Thoracic aorta (tissue), 2 donors: ENCODE data around the gene CD40LG. TPM values are rescaled to one million over a fixed set of nuclear protein-coding genes. Genes with fewer than 3 reads are reported as not detected.

Experiments used
- ATAC-seq: fragments of 150-250 bp; one replicate; pipeline ENCODE4 v1.8.0; 2017; ENCODE audit warnings: low read depth; ENCODE audit not compliant: insufficient number of reproducible peaks, low FRiP score
- DNase-seq: peaks from one replicate; pipeline ENCODE4 v3.0.0-alpha.2; 2020; ENCODE audit warnings: low spot score
- H3K27ac ChIP-seq, 2 donors: fragments of 200-600 bp; sonication (generic); 1 replicate in 1 of 2; 2 replicates in 1 of 2; pipeline ENCODE4 v1.5.1; 2016; ENCODE audit warnings: mild to moderate bottlenecking in 2 of 2, moderate library complexity in 2 of 2
- H3K27me3 ChIP-seq: fragments of 200-600 bp; sonication (generic); replicated peaks from 2 replicates; pipeline ENCODE4 v1.6.0; 2016; ENCODE audit warnings: mild to moderate bottlenecking; ENCODE audit not compliant: insufficient read depth
- H3K36me3 ChIP-seq: fragments of 200-600 bp; sonication (generic); one replicate; pipeline ENCODE4 v1.5.1; 2016
- H3K4me1 ChIP-seq, 2 donors: fragments of 200-600 bp; sonication (generic); 1 replicate in 1 of 2; 2 replicates in 1 of 2; pipeline versions ENCODE4 v1.5.1 to v1.6.0; 2016; ENCODE audit warnings: low read depth in 2 of 2, mild to moderate bottlenecking in 1 of 2; ENCODE audit not compliant: control insufficient read depth in 1 of 2
- H3K4me3 ChIP-seq: fragments of 200-600 bp; sonication (generic); 2 replicates; pipeline ENCODE4 v1.5.1; 2016; ENCODE audit warnings: mild to moderate bottlenecking
- H3K9me3 ChIP-seq: fragments of 200-600 bp; sonication (generic); 2 replicates; pipeline ENCODE4 v1.5.1; 2016
- CTCF ChIP-seq: fragments of 200-600 bp; sonication (generic); IDR thresholded peaks from one replicate; pipeline ENCODE4 v1.5.1; 2019; ENCODE audit warnings: antibody characterized with exemption
- total RNA-seq, 2 donors: library from RNA; depleted of rRNA; stranded (reverse); fragments of >200 nt; gene quantifications; one replicate each; pipeline versions ENCODE4 v1.1.0 to v1.2.3, GENCODE V29; 2016

Gene CD40LG
- total RNA-seq = under 1 TPM in 1 of 2 donors, not detected in 1; 0.42 TPM

- H3K4me3 ChIP-seq = no peak within 1 kb of the TSS
- no peak for ATAC-seq
- no peak for TF ChIP-seq CTCF
These were observed at the start of gene CD40LG for GRCh38 chrX:136647677-136648360. CD40LG (plus strand) TSS chrX:136648158; CDS start chrX:136648249, 91 bp downstream.

GRCh38 chrX:136598631-136599030 lies 49.3 kb upstream of the CD40LG start:
- ATAC-seq (no peak), DNase-seq (no peak)
- no peak for TF ChIP-seq CTCF
- Histone ChIP-seq H3K4me1 (no peaks in the 10 kb centered on the region), H3K36me3 (no peaks in the 10 kb centered on the region), H3K27ac (no peak overlapping the region), H3K27me3 (no peaks in the 10 kb centered on the region), H3K9me3 (no peaks in the 10 kb centered on the region), H3K4me3 (no peak overlapping the region)

More at GRCh38 chrX:136647677-136648360, at the start of gene CD40LG:
- no peak within 1 kb of the TSS for H3K27ac ChIP-seq
- no peaks in the 10 kb centered on the region for H3K4me1 ChIP-seq
- H3K27me3 ChIP-seq = no peaks in the 10 kb centered on the region
- DNase-seq = no peak
- no peaks in the 10 kb centered on the region for H3K36me3 ChIP-seq
- no peaks in the 10 kb centered on the region for H3K9me3 ChIP-seq

GRCh38 chrX:136600059-136600458 lies 47.9 kb upstream of the CD40LG start:
- no peaks in the 10 kb centered on the region for H3K4me1 ChIP-seq
- no peak for ATAC-seq
- no peaks in the 10 kb centered on the region for H3K9me3 ChIP-seq
- no peak overlapping the region for H3K27ac ChIP-seq
- H3K4me3 ChIP-seq = no peak overlapping the region
- H3K36me3 ChIP-seq = no peaks in the 10 kb centered on the region
- TF ChIP-seq CTCF = no peak
- DNase-seq = no peak
- no peaks in the 10 kb centered on the region for H3K27me3 ChIP-seq

- Histone ChIP-seq H3K27me3 (no peaks in the 10 kb centered on the region), H3K4me1 (no peaks in the 10 kb centered on the region), H3K27ac (no peak overlapping the region), H3K9me3 (no peaks in the 10 kb centered on the region), H3K4me3 (no peak overlapping the region), H3K36me3 (no peaks in the 10 kb centered on the region)
- no peak for TF ChIP-seq CTCF
- no peak for DNase-seq
- no peak for ATAC-seq
These were observed 40.7 kb upstream of the CD40LG start for GRCh38 chrX:136607236-136607635.

GRCh38 chrX:136608295-136608933 lies 39.5 kb upstream of the CD40LG start:
- H3K27ac ChIP-seq = no peak overlapping the region
- DNase-seq (no peak), ATAC-seq (no peak)
- H3K9me3 ChIP-seq = no peaks in the 10 kb centered on the region
- TF ChIP-seq CTCF = no peak
- no peaks in the 10 kb centered on the region for H3K36me3 ChIP-seq
- H3K4me3 ChIP-seq = no peak overlapping the region
- H3K27me3 ChIP-seq = no peaks in the 10 kb centered on the region
- no peaks in the 10 kb centered on the region for H3K4me1 ChIP-seq
